KMS-11 (cell line): ENCODE measurements around the gene GALNTL6.

Source experiments
- H2AFZ ChIP-seq: fragments of 200-600 bp; sonication (generic); 2 replicates; pipeline ENCODE4 v1.6.1; 2016; ENCODE audit warnings: antibody characterized with exemption, mixed run types, low read depth
- H3K27ac ChIP-seq: fragments of 200-600 bp; sonication (generic); 2 replicates; pipeline ENCODE4 v1.6.1; 2016; ENCODE audit warnings: mild to moderate bottlenecking, mixed run types
- H3K27me3 ChIP-seq: fragments of 200-600 bp; sonication (generic); 2 replicates; pipeline ENCODE4 v1.6.1; 2017; ENCODE audit warnings: mild to moderate bottlenecking, low read depth, mixed run types, moderate library complexity; ENCODE audit not compliant: insufficient read depth
- H3K36me3 ChIP-seq: fragments of 200-600 bp; sonication (generic); 2 replicates; pipeline ENCODE4 v1.6.1; 2017; ENCODE audit warnings: mild to moderate bottlenecking, mixed run types; ENCODE audit not compliant: insufficient read depth
- H3K4me1 ChIP-seq: fragments of 200-600 bp; sonication (generic); 2 replicates; pipeline ENCODE4 v1.6.1; 2016; ENCODE audit warnings: mild to moderate bottlenecking, low read depth, mixed run types; ENCODE audit not compliant: poor library complexity, severe bottlenecking
- H3K4me2 ChIP-seq: fragments of 200-600 bp; sonication (generic); 2 replicates; pipeline ENCODE4 v1.7.0; 2016; ENCODE audit warnings: mild to moderate bottlenecking, mixed run types
- H3K4me3 ChIP-seq: fragments of 200-600 bp; sonication (generic); IDR thresholded peaks from 2 replicates; pipeline ENCODE4 v1.6.1; 2017; ENCODE audit warnings: low read depth, low read length, mixed read lengths; ENCODE audit not compliant: insufficient read depth
- H3K79me2 ChIP-seq: fragments of 200-600 bp; sonication (generic); 2 replicates; pipeline ENCODE4 v1.6.1; 2016; ENCODE audit warnings: low read depth, mixed run types; ENCODE audit not compliant: insufficient read depth
- H3K9ac ChIP-seq: fragments of 200-600 bp; sonication (generic); 2 replicates; pipeline ENCODE4 v1.6.1; 2016; ENCODE audit warnings: mild to moderate bottlenecking, mixed run types
- H4K20me1 ChIP-seq: fragments of 200-600 bp; sonication (generic); 2 replicates; pipeline ENCODE4 v1.6.1; 2016; ENCODE audit warnings: mild to moderate bottlenecking, mixed run types; ENCODE audit not compliant: insufficient read depth
- CTCF ChIP-seq: fragments of 200-600 bp; sonication (generic); conservative IDR thresholded peaks from 2 replicates; pipeline ENCODE4 v1.6.1; 2017; ENCODE audit warnings: low read depth, mild to moderate bottlenecking, antibody characterized with exemption, low read length, moderate library complexity, mixed read lengths

GALNTL6 gene

DNA sequence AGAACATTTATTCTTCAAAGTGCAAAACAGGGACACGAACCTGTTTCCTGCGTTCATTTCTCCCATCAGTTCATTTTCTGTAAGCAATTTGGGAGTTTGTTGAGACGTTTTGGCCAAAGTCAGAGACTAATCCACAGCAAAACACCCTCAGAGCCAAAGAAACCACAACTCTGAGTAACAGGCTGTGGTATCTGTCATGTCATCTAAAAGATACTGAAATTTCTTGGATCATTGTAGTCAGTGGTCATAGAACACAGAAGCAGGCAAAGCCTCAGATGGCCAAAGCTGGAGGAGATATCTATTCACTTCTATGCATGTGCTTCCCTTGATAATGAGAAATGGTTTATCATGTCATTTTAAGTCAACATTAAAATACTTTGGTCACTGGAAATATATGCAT, 869.8 kb downstream of the GALNTL6 start:
- no peak for TF ChIP-seq CTCF
- H3K27ac ChIP-seq: no peak overlapping the region

GRCh38 chr4:172686021-172686420, 872.8 kb downstream of the GALNTL6 start:
- no peaks in the 10 kb centered on the region for H3K27me3 ChIP-seq
- H3K4me3 ChIP-seq: no peak overlapping the region
- H3K79me2 ChIP-seq: no peaks in the 10 kb centered on the region
- H4K20me1 ChIP-seq: no peaks in the 10 kb centered on the region
- H2AFZ ChIP-seq: no peak overlapping the region
- no peak overlapping the region for H3K27ac ChIP-seq
- no peak overlapping the region for H3K9ac ChIP-seq
- H3K4me1 ChIP-seq: no peaks in the 10 kb centered on the region
- TF ChIP-seq CTCF: no peak
- no peaks in the 10 kb centered on the region for H3K36me3 ChIP-seq
- no peak overlapping the region for H3K4me2 ChIP-seq

More for the DNA sequence above, 869.8 kb downstream of the GALNTL6 start:
- no peaks in the 10 kb centered on the region for H3K4me1 ChIP-seq
- H2AFZ ChIP-seq: no peak overlapping the region
- no peaks in the 10 kb centered on the region for H3K36me3 ChIP-seq
- H3K27me3 ChIP-seq: no peaks in the 10 kb centered on the region
- no peaks in the 10 kb centered on the region for H4K20me1 ChIP-seq
- no peak overlapping the region for H3K4me2 ChIP-seq
- no peaks in the 10 kb centered on the region for H3K79me2 ChIP-seq
- no peak overlapping the region for H3K4me3 ChIP-seq
- no peak overlapping the region for H3K9ac ChIP-seq

GRCh38 chr4:172688534-172688933, 875.3 kb downstream of the GALNTL6 start:
- H4K20me1 ChIP-seq: no peaks in the 10 kb centered on the region
- no peaks in the 10 kb centered on the region for H3K4me1 ChIP-seq
- no peak overlapping the region for H2AFZ ChIP-seq
- H3K9ac ChIP-seq: no peak overlapping the region
- no peaks in the 10 kb centered on the region for H3K27me3 ChIP-seq
- no peak overlapping the region for H3K4me3 ChIP-seq
- no peaks in the 10 kb centered on the region for H3K79me2 ChIP-seq
- no peaks in the 10 kb centered on the region for H3K36me3 ChIP-seq
- no peak for TF ChIP-seq CTCF
- no peak overlapping the region for H3K4me2 ChIP-seq
- H3K27ac ChIP-seq: no peak overlapping the region

DNA sequence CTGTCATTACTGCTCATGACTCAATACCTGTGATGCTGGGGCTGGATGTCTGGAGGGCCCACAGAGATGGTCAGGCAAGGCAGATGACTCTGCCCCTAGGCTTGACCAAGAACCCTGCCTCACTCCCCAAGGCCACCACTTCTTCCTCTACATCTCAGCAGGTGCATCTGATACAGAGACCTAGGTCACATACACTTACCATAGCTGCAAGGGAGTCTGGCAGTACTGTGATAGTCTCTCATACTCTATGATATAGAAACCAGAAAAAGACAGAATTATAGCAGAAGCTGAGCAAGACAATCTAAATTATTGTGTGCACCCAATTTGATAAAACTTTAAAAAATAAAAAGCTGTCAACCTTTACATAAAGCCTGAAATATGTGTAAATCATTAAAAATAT, 878.3 kb downstream of the GALNTL6 start:
- Histone ChIP-seq H3K4me1 (no peaks in the 10 kb centered on the region), H3K9ac (no peak overlapping the region), H3K79me2 (no peaks in the 10 kb centered on the region), H3K4me3 (no peak overlapping the region), H3K4me2 (no peak overlapping the region), H2AFZ (no peak overlapping the region), H3K27me3 (no peaks in the 10 kb centered on the region), H4K20me1 (no peaks in the 10 kb centered on the region), H3K36me3 (no peaks in the 10 kb centered on the region), H3K27ac (no peak overlapping the region)
- TF ChIP-seq CTCF: no peak
